Progenitor cell of endocrine pancreas (in vitro differentiated cells): ENCODE data around the gene DNPH1. TPM values are rescaled to one million over a fixed set of nuclear protein-coding genes. Genes with fewer than 3 reads are reported as not detected.

ENCODE experiments used
- DNase-seq: peaks from one replicate; pipeline ENCODE4 v3.0.0; 2021; ENCODE audit warnings: low spot score; ENCODE audit not compliant: unreplicated experiment
- H3K27ac Mint-ChIP-seq: 2 replicates; pipeline ENCODE4 v1.8.0; 2021; ENCODE audit warnings: mild to moderate bottlenecking, moderate library complexity, mixed read lengths
- H3K27me3 Mint-ChIP-seq: 2 replicates; pipeline ENCODE4 v1.8.0; 2021; ENCODE audit warnings: mixed read lengths
- H3K36me3 Mint-ChIP-seq: 2 replicates; pipeline ENCODE4 v1.8.0; 2022; ENCODE audit warnings: mixed read lengths; ENCODE audit not compliant: insufficient read depth
- H3K4me1 Mint-ChIP-seq: 2 replicates; pipeline ENCODE4 v1.8.0; 2021; ENCODE audit warnings: low read depth, mixed read lengths
- H3K4me3 Mint-ChIP-seq: 2 replicates; pipeline ENCODE4 v1.8.0; 2021; ENCODE audit warnings: low read depth, mild to moderate bottlenecking, moderate library complexity, mixed read lengths
- H3K9me3 Mint-ChIP-seq: 2 replicates; pipeline ENCODE4 v1.8.0; 2021; ENCODE audit warnings: low read depth, mixed read lengths
- CTCF ChIP-seq: fragments of 200-600 bp; sonication (generic); IDR thresholded peaks from one replicate; pipeline ENCODE4 v1.5.0; 2021; ENCODE audit warnings: antibody characterized with exemption, mild to moderate bottlenecking; ENCODE audit not compliant: unreplicated experiment
- total RNA-seq: library from RNA; stranded (reverse); gene quantifications from 2 replicates; pipeline ENCODE4 v1.2.1, GENCODE V29; 2021

DNPH1 gene
- total RNA-seq, 1 donor from 2014 or later: 33.9 TPM

DNA sequence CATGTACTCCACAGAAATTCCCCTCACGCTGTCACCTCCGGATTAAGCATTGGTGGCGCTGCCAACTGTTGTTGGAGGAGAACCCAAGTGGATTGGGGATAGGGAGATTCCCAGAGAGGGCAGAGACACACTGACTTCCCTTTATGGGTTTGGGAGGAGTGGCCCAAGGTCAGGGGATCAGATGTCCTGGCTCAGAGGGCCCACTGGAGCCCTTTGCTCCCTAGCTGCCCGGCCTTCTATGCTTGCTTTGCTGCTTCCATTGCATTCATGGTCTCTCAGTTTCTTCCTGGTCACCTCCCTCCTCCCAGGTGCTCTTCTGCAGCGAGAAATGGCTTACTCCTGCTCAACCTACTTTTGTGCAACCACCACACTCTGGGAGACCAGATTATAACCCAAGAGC is 32.9 kb downstream of the DNPH1 start:
- Mint-ChIP-seq H3K4me1 (no peaks in the 10 kb centered on the region), H3K9me3 (no peaks in the 10 kb centered on the region), H3K4me3 (no peak overlapping the region), H3K36me3 (peaks cover 26% of the 10 kb centered on the region), H3K27me3 (no peaks in the 10 kb centered on the region), H3K27ac (no peak overlapping the region)
- DNase-seq: no peak
- TF ChIP-seq CTCF: no peak

DNA sequence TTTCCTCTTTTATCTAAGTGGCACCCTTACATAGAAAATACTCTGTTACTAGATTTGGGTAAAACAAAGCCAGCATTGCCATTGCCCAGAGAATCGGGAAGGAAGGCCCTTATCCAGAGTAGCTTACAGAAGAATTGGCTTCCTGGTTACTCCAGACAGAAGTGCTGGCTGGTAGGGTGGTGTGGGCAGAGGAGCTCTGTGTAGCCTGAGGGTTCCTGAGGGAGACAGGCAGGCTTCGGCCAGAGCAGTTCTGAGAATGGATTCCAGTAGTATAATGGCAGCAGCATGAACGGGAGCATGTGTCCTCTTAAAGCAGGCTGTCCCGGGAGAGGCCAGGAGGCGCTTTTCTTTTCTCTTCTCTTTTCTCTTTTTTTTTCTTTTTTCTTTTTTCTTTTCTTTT is 35.4 kb downstream of the DNPH1 start:
- no peak overlapping the region for H3K4me3 Mint-ChIP-seq
- no peak overlapping the region for H3K27ac Mint-ChIP-seq
- no peaks in the 10 kb centered on the region for H3K4me1 Mint-ChIP-seq
- DNase-seq: no peak
- no peaks in the 10 kb centered on the region for H3K27me3 Mint-ChIP-seq
- TF ChIP-seq CTCF: no peak
- peaks cover 22% of the 10 kb centered on the region for H3K36me3 Mint-ChIP-seq
- no peaks in the 10 kb centered on the region for H3K9me3 Mint-ChIP-seq

GRCh38 chr6:43192911-43193310 is 36.4 kb downstream of the DNPH1 start:
- no peak for TF ChIP-seq CTCF
- no peak for DNase-seq
- Mint-ChIP-seq H3K4me1 (no peaks in the 10 kb centered on the region), H3K27me3 (no peaks in the 10 kb centered on the region), H3K4me3 (no peak overlapping the region), H3K27ac (no peak overlapping the region), H3K9me3 (no peaks in the 10 kb centered on the region), H3K36me3 (peaks cover 22% of the 10 kb centered on the region)

- Mint-ChIP-seq H3K36me3 (peaks cover 21% of the 10 kb centered on the region), H3K4me3 (no peak overlapping the region), H3K27me3 (no peaks in the 10 kb centered on the region), H3K27ac (no peak overlapping the region), H3K4me1 (no peaks in the 10 kb centered on the region), H3K9me3 (no peaks in the 10 kb centered on the region)
- no peak for DNase-seq
- no peak for TF ChIP-seq CTCF
Observed at GRCh38 chr6:43189776-43190304, 39.4 kb downstream of the DNPH1 start.

DNA sequence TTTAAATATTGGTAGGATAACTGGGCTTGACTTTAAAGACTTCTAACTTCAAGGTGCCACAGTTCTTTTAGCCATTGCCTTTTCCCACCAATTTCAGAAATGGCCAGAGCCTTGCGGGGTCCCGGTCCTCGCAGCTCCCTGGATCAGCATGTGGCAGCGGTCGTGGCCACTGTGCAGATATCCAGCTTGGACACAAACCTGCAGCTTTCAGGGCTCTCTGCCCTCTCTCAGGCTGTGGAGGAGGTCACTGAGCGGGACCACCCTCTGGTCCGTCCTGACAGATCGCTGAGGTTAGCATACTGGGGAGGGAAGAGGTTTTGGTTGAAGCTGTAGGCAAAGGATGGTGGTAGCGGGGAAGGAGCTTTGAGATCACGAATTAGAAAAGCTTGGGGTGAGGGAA is 40.9 kb downstream of the DNPH1 start:
- no peak for TF ChIP-seq CTCF
- H3K9me3 Mint-ChIP-seq: no peaks in the 10 kb centered on the region
- peaks cover under 1% of the 10 kb centered on the region for H3K4me1 Mint-ChIP-seq
- no peak overlapping the region for H3K4me3 Mint-ChIP-seq
- peaks cover 18% of the 10 kb centered on the region for H3K36me3 Mint-ChIP-seq
- no peaks in the 10 kb centered on the region for H3K27me3 Mint-ChIP-seq
- H3K27ac Mint-ChIP-seq: no peak overlapping the region
- no peak for DNase-seq
